HG03108 (cell line): Measurements from ENCODE around the gene ETV6.

Source experiments
- ATAC-seq: cut with Tn5 transposase; IDR thresholded peaks from one replicate; pipeline ENCODE4 v1.9.1; 2021; ENCODE audit warnings: moderate library complexity; ENCODE audit not compliant: unreplicated experiment

The ETV6 gene

GRCh38 chr12:11689591-11690186 is 40.2 kb downstream of the ETV6 start:
- no peak for ATAC-seq

GRCh38 chr12:11693067-11693466 is 43.6 kb downstream of the ETV6 start:
- ATAC-seq, result no peak

- ATAC-seq, result no peak
Measured at GRCh38 chr12:11693601-11694000, 44.1 kb downstream of the ETV6 start.

- ATAC-seq, result no peak
Measured at GRCh38 chr12:11694528-11694927, 45.1 kb downstream of the ETV6 start.

- no peak for ATAC-seq
Measured at GRCh38 chr12:11695321-11695720, 45.8 kb downstream of the ETV6 start.

- ATAC-seq, result no peak
Measured at GRCh38 chr12:11696084-11696483, 46.6 kb downstream of the ETV6 start.

- ATAC-seq, result no peak
Measured at GRCh38 chr12:11697131-11697530, 47.7 kb downstream of the ETV6 start.

- no peak for ATAC-seq
Measured at GRCh38 chr12:11697670-11698387, 48.4 kb downstream of the ETV6 start.

- no peak for ATAC-seq
Measured at GRCh38 chr12:11698729-11699128, 49.3 kb downstream of the ETV6 start.

GRCh38 chr12:11701433-11701832 is 52.0 kb downstream of the ETV6 start:
- no peak for ATAC-seq

GRCh38 chr12:11702959-11703358 is 53.5 kb downstream of the ETV6 start:
- no peak for ATAC-seq

- ATAC-seq, result no peak
Measured at GRCh38 chr12:11703378-11703777, 53.9 kb downstream of the ETV6 start.

GRCh38 chr12:11704089-11704488 is 54.6 kb downstream of the ETV6 start:
- ATAC-seq, result no peak

GRCh38 chr12:11705010-11705409 is 55.5 kb downstream of the ETV6 start:
- ATAC-seq, result no peak

- no peak for ATAC-seq
Measured at GRCh38 chr12:11706509-11707379, 57.3 kb downstream of the ETV6 start.

GRCh38 chr12:11707535-11707934 is 58.1 kb downstream of the ETV6 start:
- no peak for ATAC-seq

GRCh38 chr12:11709513-11709912 is 60.0 kb downstream of the ETV6 start:
- no peak for ATAC-seq

- ATAC-seq, result no peak
Measured at GRCh38 chr12:11710431-11710830, 61.0 kb downstream of the ETV6 start.

- no peak for ATAC-seq
Measured at GRCh38 chr12:11710906-11711305, 61.4 kb downstream of the ETV6 start.

GRCh38 chr12:11711651-11712327 is 62.3 kb downstream of the ETV6 start:
- ATAC-seq, result no peak

- no peak for ATAC-seq
Measured at GRCh38 chr12:11712491-11712890, 63.0 kb downstream of the ETV6 start.
